IMR-90 (cell line): ENCODE results near the gene CYP2D6. TPM values are rescaled to one million over a fixed set of nuclear protein-coding genes. Genes with fewer than 3 reads are reported as not detected.

Experiments
- ATAC-seq: fragments of 200-7000 bp; cut with Tn5 transposase; 2 replicates; pipeline ENCODE4 v1.9.1; 2020; ENCODE audit warnings: low read depth, mild to moderate bottlenecking, moderate library complexity
- BruUV-seq: library from RNA; stranded (reverse); fragments of 400-500 nt; replicated peaks from 2 replicates; lab custom pipeline; 2021; lab: Mats Ljungman, UMichigan
- CTCF ChIA-PET: fragments of 300-600 bp; formaldehyde crosslinking; extraction: SDS; loops from one replicate; lab custom pipeline; 2021; ENCODE audit warnings: antibody characterized with exemption; lab: Yijun Ruan, JAX
- POLR2A ChIA-PET: fragments of 300-600 bp; sonication (Branson Sonifier 250); formaldehyde crosslinking; loops from one replicate; lab custom pipeline; 2022; ENCODE audit warnings: antibody characterized with exemption; ENCODE audit not compliant: unreplicated experiment; lab: Charles Lee
- DNase-seq: peaks from one replicate; pipeline ENCODE4 v3.0.0; 2013
- H2AFZ ChIP-seq: replicated peaks from 2 replicates; pipeline ENCODE3; 2013; ENCODE audit warnings: low read length, mild to moderate bottlenecking; ENCODE audit not compliant: poor library complexity
- H2AK5ac ChIP-seq: 2 replicates; pipeline ENCODE4 v1.6.1; 2013; ENCODE audit warnings: low read depth, low read length, inconsistent platforms
- H2AK9ac ChIP-seq: replicated peaks from 2 replicates; pipeline ENCODE3; 2013; ENCODE audit warnings: mild to moderate bottlenecking, low read depth, low read length, moderate library complexity; ENCODE audit not compliant: poor library complexity
- H2BK120ac ChIP-seq: 2 replicates; pipeline ENCODE4 v1.6.1; 2013; ENCODE audit warnings: low read depth, low read length, inconsistent platforms
- H2BK15ac ChIP-seq: 3 replicates; pipeline ENCODE4 v1.6.1; 2013; ENCODE audit warnings: low read depth, low read length, inconsistent platforms
- H2BK20ac ChIP-seq: 2 replicates; pipeline ENCODE4 v1.6.1; 2013; ENCODE audit warnings: low read depth, mild to moderate bottlenecking, inconsistent platforms, low read length, moderate library complexity
- H2BK5ac ChIP-seq: 2 replicates; pipeline ENCODE4 v1.6.1; 2013; ENCODE audit warnings: mild to moderate bottlenecking, low read depth, low read length, inconsistent platforms; ENCODE audit not compliant: poor library complexity, severe bottlenecking
- H3K14ac ChIP-seq: replicated peaks from 2 replicates; pipeline ENCODE4 v1.6.1; 2013; ENCODE audit warnings: low read depth, low read length, inconsistent platforms
- H3K18ac ChIP-seq: 2 replicates; pipeline ENCODE4 v1.6.1; 2013; ENCODE audit warnings: low read depth, low read length, control low read depth
- H3K23ac ChIP-seq: 2 replicates; pipeline ENCODE4 v1.6.1; 2013; ENCODE audit warnings: low read depth, low read length, inconsistent platforms
- H3K27ac ChIP-seq: 2 replicates; pipeline ENCODE4 v1.5.1; 2013; ENCODE audit warnings: mild to moderate bottlenecking, control low read depth, low read length; ENCODE audit not compliant: insufficient read depth
- H3K27me3 ChIP-seq: 2 replicates; pipeline ENCODE4 v1.6.1; 2013; ENCODE audit warnings: low read length; ENCODE audit not compliant: control insufficient read depth, insufficient read depth
- H3K36me3 ChIP-seq: 2 replicates; pipeline ENCODE4 v1.6.1; 2013; ENCODE audit warnings: low read length, mixed read lengths; ENCODE audit not compliant: control insufficient read depth, insufficient read depth
- H3K4ac ChIP-seq: 2 replicates; pipeline ENCODE4 v1.6.1; 2013; ENCODE audit warnings: low read depth, low read length, inconsistent platforms
- H3K4me1 ChIP-seq: 2 replicates; pipeline ENCODE4 v1.6.1; 2013; ENCODE audit warnings: low read length, mixed read lengths; ENCODE audit not compliant: control insufficient read depth, insufficient read depth
- H3K4me2 ChIP-seq: 2 replicates; pipeline ENCODE4 v1.6.1; 2013; ENCODE audit warnings: low read depth, mild to moderate bottlenecking, control low read depth, low read length, moderate library complexity
- H3K4me3 ChIP-seq: 2 replicates; pipeline ENCODE4 v1.5.1; 2013; ENCODE audit warnings: low read depth, mild to moderate bottlenecking, control low read depth, low read length, moderate library complexity; ENCODE audit not compliant: insufficient read depth
- H3K56ac ChIP-seq: 2 replicates; pipeline ENCODE4 v1.6.1; 2013; ENCODE audit warnings: low read length, inconsistent platforms; ENCODE audit not compliant: insufficient read depth; ENCODE audit errors: extremely low read depth
- H3K79me1 ChIP-seq, 2 experiments: 2 replicates each; pipeline ENCODE4 v1.6.1; 2013; ENCODE audit warnings: low read length in 2 of 2, inconsistent platforms in 1 of 2, low read depth in 1 of 2
- H3K9ac ChIP-seq: 2 replicates; pipeline ENCODE4 v1.6.1; 2013; ENCODE audit warnings: low read depth, low read length, control low read depth
- H3K9me1 ChIP-seq: 2 replicates; pipeline ENCODE4 v1.6.1; 2013; ENCODE audit warnings: low read length, inconsistent platforms; ENCODE audit not compliant: insufficient read depth
- H3K9me3 ChIP-seq: 2 replicates; pipeline ENCODE4 v1.6.1; 2013; ENCODE audit warnings: low read length; ENCODE audit not compliant: control insufficient read depth, insufficient read depth
- H4K20me1 ChIP-seq: 2 replicates; pipeline ENCODE4 v1.6.1; 2013; ENCODE audit warnings: low read length, inconsistent platforms; ENCODE audit not compliant: insufficient read depth
- H4K5ac ChIP-seq: 2 replicates; pipeline ENCODE4 v1.6.1; 2013; ENCODE audit warnings: mild to moderate bottlenecking, low read depth, low read length, control low read depth
- H4K8ac ChIP-seq, 2 experiments: 2 replicates each; pipeline ENCODE4 v1.6.1; 2013; ENCODE audit warnings: low read depth in 2 of 2, low read length in 2 of 2, control low read depth in 1 of 2, inconsistent platforms in 1 of 2
- H4K91ac ChIP-seq: 2 replicates; pipeline ENCODE4 v1.6.1; 2013; ENCODE audit warnings: low read depth, low read length, inconsistent platforms; ENCODE audit not compliant: insufficient read depth
- BHLHE40 ChIP-seq: fragments of 150-350 bp; IDR thresholded peaks from 2 replicates; pipeline ENCODE4 v1.6.1; 2016; ENCODE audit warnings: mild to moderate bottlenecking, low read depth, low read length
- CEBPB ChIP-seq: IDR thresholded peaks from 2 replicates; pipeline ENCODE4 v1.6.1; 2012; ENCODE audit warnings: low read depth, low read length, improper control_type of control experiment
- CHD1 ChIP-seq: IDR thresholded peaks from 2 replicates; pipeline ENCODE4 v1.6.1; 2012; ENCODE audit warnings: low read depth, low read length, improper control_type of control experiment
- FOS ChIP-seq: fragments of 150-350 bp; IDR thresholded peaks from 2 replicates; pipeline ENCODE4 v1.6.1; 2016; ENCODE audit warnings: low read depth, low read length
- MAFK ChIP-seq: IDR thresholded peaks from 2 replicates; pipeline ENCODE4 v1.6.1; 2012; ENCODE audit warnings: low read depth, low read length, improper control_type of control experiment
- MAZ ChIP-seq: IDR thresholded peaks from 2 replicates; pipeline ENCODE4 v1.6.1; 2012; ENCODE audit warnings: low read depth, mild to moderate bottlenecking, low read length, improper control_type of control experiment, moderate library complexity, borderline replicate concordance
- MXI1 ChIP-seq: IDR thresholded peaks from 2 replicates; pipeline ENCODE4 v1.6.1; 2012; ENCODE audit warnings: low read depth, mild to moderate bottlenecking, low read length, moderate library complexity, borderline replicate concordance
- NFE2L2 ChIP-seq: fragments of 150-350 bp; IDR thresholded peaks from 2 replicates; pipeline ENCODE4 v1.6.1; 2016; ENCODE audit warnings: low read depth, mild to moderate bottlenecking, low read length
- POLR2A ChIP-seq: IDR thresholded peaks from 2 replicates; pipeline ENCODE4 v1.6.1; 2012; ENCODE audit warnings: mild to moderate bottlenecking, low read depth, low read length
- RAD21 ChIP-seq: IDR thresholded peaks from 2 replicates; pipeline ENCODE4 v1.6.1; 2012; ENCODE audit warnings: low read length, improper control_type of control experiment
- RCOR1 ChIP-seq: IDR thresholded peaks from 2 replicates; pipeline ENCODE4 v1.6.1; 2012; ENCODE audit warnings: mild to moderate bottlenecking, low read length, improper control_type of control experiment; ENCODE audit not compliant: insufficient replicate concordance
- RFX5 ChIP-seq: IDR thresholded peaks from 2 replicates; pipeline ENCODE4 v1.8.0; 2012; ENCODE audit warnings: low read depth, mild to moderate bottlenecking, low read length, moderate library complexity
- SMC3 ChIP-seq: fragments of 150-350 bp; IDR thresholded peaks from 2 replicates; pipeline ENCODE4 v1.6.1; 2016; ENCODE audit warnings: low read depth, mild to moderate bottlenecking, antibody characterized with exemption, low read length, moderate library complexity
- USF2 ChIP-seq: fragments of 150-350 bp; IDR thresholded peaks from 2 replicates; pipeline ENCODE4 v1.6.1; 2017; ENCODE audit warnings: mild to moderate bottlenecking, antibody characterized with exemption, low read length, low read depth
- WGBS, 2 experiments: methylation state at CpG; one replicate each; pipeline versions ENCODE4 v1.1.5 to v1.1.7; 2013; ENCODE audit warnings: missing lambda C conversion rate in 2 of 2; ENCODE audit not compliant: insufficient read length in 1 of 2; ENCODE audit errors: extremely low coverage in 2 of 2; 5-methylcytosine and 5-hydroxymethylcytosine counted together
- dilution Hi-C: fragments of 300-500 bp; cut with HindIII; formaldehyde crosslinking; loops from one replicate; pipeline ENCODE4 v1.14.3; 2018; ENCODE audit warnings: low sequenced_read_pairs; ENCODE audit not compliant: unreplicated experiment
- in situ Hi-C: fragments of 300-500 bp; cut with MboI; formaldehyde crosslinking; loops from 3 replicates; pipeline ENCODE4 v1.14.3; 2019; ENCODE audit warnings: low sequenced_read_pairs, inconsistent platforms, mixed read lengths
- intact Hi-C: fragments of 100-400 bp; cut with micrococcal nuclease; formaldehyde crosslinking; loops from 2 replicates; pipeline ENCODE4 v1.10.0; 2022
- polyA plus RNA-seq, 3 experiments: library from polyadenylated mRNA; depleted of rRNA; stranded (reverse); fragments of >200 nt; gene quantifications; 2 replicates each; pipeline ENCODE4 v1.2.3, GENCODE V29; 2012; ENCODE audit warnings: low replicate concordance in 1 of 3
- total RNA-seq: library from RNA; depleted of rRNA; stranded (reverse); fragments of >200 nt; gene quantifications from 2 replicates; pipeline ENCODE4 v1.2.3, GENCODE V29; 2012
- TF ChIP-seq, protein P1 (sequence below): conservative IDR thresholded peaks from 2 replicates; pipeline ENCODE4 v1.5.1; 2012; ENCODE audit warnings: mild to moderate bottlenecking, low read depth, low read length, improper control_type of control experiment

The CYP2D6 gene
- total and polyA plus RNA-seq, 2 of the 4 experiments (the other 2 are of a cell fraction): under 0.01 to 0.24 TPM

- Histone ChIP-seq H3K36me3 (peaks cover 11% of the 10 kb centered on the region; the same call in 1 of the 2 replicates), H4K91ac (no peak overlapping the region), H3K4ac (no peak overlapping the region), H2BK20ac (no peak overlapping the region), H3K9me3 (no peaks in the 10 kb centered on the region), H2BK5ac (no peak overlapping the region), H3K79me1 (no peaks in the 10 kb centered on the region), H2AFZ (no peak overlapping the region), H2AK5ac (no peak overlapping the region), H3K9me1 (peaks cover 2% of the 10 kb centered on the region; the same call in 1 of the 2 replicates), H4K8ac (no peak overlapping the region), H4K5ac (no peak overlapping the region), H2BK120ac (no peak overlapping the region), H3K23ac (no peak overlapping the region), H3K9ac (no peak overlapping the region), H3K56ac (no peak overlapping the region), H3K14ac (no peak overlapping the region), H3K27me3 (no peaks in the 10 kb centered on the region), H3K4me3 (no peak overlapping the region), H3K4me2 (no peak overlapping the region), H4K20me1 (no peaks in the 10 kb centered on the region), H2AK9ac (no peak overlapping the region), H3K18ac (no peak overlapping the region), H3K4me1 (no peaks in the 10 kb centered on the region), H2BK15ac (no peak overlapping the region), H3K27ac (no peak overlapping the region)
- dilution Hi-C loops: no loop called here
- in situ Hi-C loops: no loop called here
- ATAC-seq (no peak), DNase-seq (no peak)
- 96% methylated on average over 9 of the region's 27 CpGs; no CpG with 5 or more reads in 1 of the 2 experiments for WGBS, 2 experiments
- ChIA-PET POLR2A (no interaction called here), CTCF (interaction anchor here (0.6 kb wide), 1 partner anchor 60 kb away, joined by 3 read pairs; no protein-coding TSS in a partner anchor)
- no TSS peak for BruUV-seq
- intact Hi-C loops: no loop called here
- TF ChIP-seq NFE2L2 (no peak), MAFK (no peak), RFX5 (no peak), BHLHE40 (no peak), CEBPB (no peak), MAZ (no peak), MXI1 (no peak), FOS (no peak), SMC3 (no peak), USF2 (no peak), POLR2A (no peak), RCOR1 (no peak), RAD21 (no peak), CHD1 (no peak)
- TF ChIP-seq, protein P1, sequence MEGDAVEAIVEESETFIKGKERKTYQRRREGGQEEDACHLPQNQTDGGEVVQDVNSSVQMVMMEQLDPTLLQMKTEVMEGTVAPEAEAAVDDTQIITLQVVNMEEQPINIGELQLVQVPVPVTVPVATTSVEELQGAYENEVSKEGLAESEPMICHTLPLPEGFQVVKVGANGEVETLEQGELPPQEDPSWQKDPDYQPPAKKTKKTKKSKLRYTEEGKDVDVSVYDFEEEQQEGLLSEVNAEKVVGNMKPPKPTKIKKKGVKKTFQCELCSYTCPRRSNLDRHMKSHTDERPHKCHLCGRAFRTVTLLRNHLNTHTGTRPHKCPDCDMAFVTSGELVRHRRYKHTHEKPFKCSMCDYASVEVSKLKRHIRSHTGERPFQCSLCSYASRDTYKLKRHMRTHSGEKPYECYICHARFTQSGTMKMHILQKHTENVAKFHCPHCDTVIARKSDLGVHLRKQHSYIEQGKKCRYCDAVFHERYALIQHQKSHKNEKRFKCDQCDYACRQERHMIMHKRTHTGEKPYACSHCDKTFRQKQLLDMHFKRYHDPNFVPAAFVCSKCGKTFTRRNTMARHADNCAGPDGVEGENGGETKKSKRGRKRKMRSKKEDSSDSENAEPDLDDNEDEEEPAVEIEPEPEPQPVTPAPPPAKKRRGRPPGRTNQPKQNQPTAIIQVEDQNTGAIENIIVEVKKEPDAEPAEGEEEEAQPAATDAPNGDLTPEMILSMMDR: no peak
Observed at GRCh38 chr22:42150727-42151590, 20.3 kb upstream of the CYP2D6 start.
